ENCODE data around the gene AANAT.
A peak's percentile ranks its signal among the peaks of the same experiment; 100 is the strongest.
"Not testable (repeated sequence)": the region's sequence is repeated elsewhere in the genome, so short reads cannot be mapped to it uniquely, and the experiment has no call there.

Gene AANAT

DNA sequence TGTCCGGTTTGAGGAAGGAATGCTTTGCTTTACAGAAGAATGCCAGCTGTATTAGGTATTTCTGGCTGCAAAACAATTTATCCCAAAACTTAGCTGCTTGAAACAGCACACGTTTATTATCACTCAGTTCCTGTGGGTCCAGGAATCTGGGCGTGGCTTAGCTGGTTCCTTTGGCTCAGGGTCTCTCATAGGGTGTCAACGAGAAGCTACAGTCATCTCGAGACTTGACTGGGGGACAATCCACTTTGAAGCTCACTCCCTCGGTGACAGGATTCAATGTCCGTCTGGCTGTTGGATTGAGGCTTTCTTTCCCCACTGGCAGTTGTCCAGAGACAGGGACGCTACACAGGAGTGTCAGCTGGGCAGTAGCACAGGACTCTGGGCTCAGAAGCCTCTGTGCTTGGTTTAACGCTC, 43.4 kb downstream of the AANAT start:
- no peak for DNase-seq

DNA sequence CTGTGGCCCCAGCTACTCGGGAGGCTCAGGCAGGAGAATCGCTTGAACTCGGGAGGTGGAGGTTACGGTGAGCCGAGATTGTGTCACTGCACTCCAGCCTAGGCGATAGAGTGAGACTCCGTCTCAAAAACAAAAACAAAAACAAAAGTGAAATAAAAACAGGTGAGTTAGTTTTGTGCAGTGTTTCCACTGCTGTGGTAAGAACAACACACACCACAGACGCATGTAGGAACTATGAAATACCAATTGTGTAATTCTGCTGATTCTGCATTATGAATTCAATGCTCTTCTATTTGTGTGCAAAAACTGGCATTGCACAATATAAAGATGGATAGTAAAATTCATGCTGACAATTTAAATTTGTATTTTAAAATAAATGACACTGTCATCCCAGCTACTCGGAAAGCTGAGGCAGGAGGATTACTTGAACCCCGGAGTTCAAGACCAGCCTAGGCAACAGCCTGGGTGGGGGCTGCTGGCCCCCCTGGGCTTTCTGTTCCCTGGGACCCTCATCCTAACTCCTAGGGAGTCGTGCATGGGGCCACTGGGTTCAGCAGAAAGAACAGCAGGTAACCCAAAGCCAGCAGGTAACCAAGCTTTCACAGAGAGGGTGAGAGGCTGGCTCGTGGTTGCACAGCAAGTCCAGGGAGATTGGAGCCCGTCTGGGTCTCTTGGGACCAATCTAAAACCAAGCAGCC, 44.4 kb downstream of the AANAT start:
- no peak for DNase-seq

DNA sequence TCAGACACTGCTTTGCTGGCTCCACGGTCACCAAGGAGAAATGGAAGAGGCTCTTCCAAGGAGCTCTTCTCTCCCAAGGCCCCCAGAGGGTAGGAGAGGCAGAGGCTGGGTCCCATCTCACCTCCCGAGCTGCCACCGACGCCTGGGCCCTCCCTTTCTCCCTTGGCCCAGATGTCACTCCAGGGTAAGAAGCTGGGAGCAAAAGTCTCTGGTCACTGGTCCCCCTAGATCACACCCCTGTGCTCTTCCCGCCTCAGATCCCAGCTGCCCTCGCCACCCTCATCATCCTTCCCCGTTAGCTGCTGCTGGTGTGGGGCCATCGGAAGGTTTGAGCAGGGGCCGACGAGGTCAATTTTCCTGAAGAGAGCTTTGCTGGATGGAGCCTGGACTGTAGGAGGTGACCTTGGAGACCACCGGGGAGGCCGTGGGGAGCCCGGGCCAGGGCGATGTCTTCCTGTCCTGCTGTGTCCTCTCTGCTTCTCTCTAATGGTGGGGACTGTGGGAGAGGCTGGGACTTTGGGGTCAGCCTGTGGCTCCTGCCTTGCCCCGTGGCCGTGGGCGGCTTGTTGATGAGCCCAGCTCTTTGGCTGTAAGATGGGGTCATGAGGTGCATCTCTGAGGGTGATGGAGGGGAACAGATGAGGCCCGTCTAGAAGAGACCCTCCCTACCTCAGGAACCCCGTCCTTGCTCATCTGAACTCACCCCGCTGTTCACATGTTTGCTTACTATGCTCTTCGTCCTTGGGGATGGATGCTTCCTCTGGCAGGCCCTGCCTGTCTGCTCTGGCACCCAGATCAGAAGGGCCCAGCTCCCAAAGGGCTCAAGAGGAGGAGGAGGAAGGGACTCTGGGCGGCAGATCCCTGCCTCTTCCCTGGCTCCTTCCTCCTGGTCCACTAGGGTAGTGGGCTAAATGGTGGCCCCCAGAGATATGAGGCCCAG, 45.2 kb downstream of the AANAT start:
- DNase-seq: no peak

DNA sequence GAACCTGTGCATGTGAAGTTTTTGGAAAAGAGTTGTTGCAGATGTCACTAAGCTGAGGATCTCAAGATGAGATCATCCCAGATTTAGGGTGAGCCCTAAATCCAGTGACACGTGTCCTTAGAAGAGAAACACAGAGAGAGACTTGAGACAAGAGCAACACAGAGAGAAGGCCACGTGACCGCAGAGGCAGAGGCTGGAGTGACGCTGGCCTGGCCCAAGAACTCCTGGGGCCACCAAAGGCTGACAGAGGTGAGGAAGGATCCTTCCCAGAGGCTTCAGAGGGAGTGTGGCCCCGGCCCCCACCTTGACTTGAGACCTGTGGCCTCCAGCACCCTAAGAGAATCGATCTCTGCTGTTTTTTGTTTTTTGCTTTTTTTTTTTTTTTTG, 45.9 kb downstream of the AANAT start:
- no peak for DNase-seq

DNA sequence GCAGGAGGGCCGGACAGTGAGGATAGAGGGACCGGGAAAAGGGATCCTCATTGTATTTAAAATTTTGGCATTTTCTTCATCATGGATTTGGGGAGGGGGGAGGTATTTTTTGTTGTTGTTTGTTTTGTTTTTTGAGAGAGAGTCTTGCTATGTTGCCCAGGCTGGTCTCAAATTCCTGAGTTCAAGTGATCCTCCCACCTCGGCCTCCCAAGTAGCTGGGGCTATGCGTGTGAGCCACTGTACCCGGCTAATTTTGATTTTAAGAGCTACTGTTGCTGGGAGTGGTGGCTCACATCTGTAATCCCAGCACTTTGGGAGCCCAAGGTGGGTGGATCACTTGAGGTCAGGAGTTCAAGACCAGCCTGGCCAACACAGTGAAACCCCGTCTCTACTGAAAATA, 47.0 kb downstream of the AANAT start:
- not testable (repeated sequence) for DNase-seq

DNA sequence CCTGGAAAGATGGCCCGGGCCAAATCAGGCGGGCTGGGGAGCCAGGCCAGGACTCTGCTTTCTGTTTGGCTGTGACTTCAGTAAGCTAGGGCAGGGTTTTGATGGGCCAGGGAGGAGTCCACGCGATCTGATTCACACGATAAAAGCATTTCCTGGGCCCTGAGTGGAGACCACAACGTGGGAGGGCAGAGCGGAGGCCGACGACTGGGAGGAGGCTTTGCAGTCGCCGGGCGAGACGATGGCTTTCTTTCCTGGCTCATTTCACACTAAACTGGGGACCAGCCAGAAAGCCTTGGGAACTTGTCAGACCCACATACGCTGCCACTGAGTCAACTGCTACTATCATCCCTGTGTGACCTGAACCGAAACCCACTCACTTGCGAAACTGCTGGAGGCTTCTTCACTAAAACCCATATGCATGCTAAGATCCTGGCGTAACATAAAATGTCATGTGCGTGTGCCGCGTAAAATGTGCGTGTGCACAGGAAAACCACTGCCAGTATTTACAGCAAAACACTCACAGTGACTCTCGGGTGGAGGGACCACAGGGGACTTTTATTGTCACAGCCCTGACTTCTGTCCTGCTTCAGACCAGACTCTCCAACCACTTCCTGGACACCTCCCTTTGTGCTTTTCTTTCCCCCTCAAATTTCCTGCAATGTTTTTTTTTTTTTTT, 48.0 kb downstream of the AANAT start:
- DNase-seq: peak; percentile 88

DNA sequence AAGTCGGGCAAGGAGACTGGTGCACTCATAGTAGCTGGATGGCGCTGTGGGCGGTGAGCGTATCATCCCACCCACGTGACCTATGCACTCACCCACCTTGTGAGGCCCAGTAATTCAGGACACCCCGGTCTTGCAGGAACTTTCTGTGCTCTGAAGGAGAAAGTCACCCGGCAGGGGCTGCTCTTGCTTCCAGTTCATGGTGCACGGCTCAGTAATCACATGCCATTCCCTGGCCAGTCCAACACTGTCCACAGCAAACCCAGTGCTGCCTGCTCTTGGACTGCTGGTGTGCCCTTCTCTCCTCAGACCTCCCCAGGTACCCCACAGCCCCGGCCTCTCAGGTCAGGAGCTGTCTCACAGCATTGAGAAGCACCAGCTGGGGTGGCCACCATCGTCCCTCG, 50.2 kb downstream of the AANAT start:
- DNase-seq: no peak

DNA sequence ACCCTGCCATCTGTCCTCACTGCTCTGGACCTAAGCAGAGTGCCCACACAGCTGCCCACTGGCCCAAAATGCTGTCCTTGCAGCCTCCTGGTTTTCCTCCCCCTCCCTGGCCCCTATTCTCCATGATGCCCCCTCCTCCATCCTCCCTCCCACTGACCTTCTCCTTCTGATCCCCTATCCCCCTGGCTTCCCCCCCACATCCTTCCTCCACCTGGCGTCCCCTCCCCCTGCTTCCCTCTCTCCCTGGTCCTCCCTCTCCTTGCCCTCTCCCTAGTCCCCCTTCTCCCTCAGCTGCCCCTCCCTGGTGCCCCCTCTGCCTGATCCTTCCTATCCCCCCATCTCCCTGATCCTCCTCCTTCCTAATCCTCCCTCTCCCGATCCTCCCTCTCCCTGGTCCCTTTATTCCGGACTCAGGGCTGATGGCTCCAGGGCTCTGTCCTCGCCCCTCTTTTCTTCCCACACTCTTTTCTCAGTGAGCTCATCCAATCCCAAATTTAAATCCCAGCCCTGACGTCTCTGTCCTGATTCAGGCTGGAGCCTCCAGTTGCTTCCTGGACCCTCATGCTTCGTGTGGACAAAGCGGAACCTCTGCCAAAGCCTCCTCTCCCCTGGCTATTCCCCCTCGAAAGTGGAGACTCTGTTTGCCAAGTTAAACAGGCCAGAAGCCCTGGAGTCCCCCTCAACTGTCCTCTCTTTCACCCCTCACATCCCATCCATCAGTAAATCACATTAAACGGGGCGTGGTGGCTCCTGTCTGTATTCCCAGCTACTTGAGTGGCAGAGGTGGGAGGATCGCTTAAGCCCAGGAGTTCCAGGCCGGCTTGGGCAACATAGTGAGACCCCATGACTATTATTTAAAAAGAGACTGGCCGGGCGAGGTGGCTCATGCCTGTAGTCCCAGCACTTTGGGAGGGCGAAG, 51.9 kb downstream of the AANAT start:
- no peak for DNase-seq
